Liver (tissue), 9 donors: ENCODE results near the gene NFIA. TPM values are rescaled to one million over a fixed set of nuclear protein-coding genes. Genes with fewer than 3 reads are reported as not detected.

Experiments used
- DNase-seq: peaks from one replicate; pipeline ENCODE4 v3.0.0-alpha.2; 2017; ENCODE audit warnings: low spot score
- H3K27ac ChIP-seq, 2 donors: one replicate each; pipeline ENCODE4 v1.7.0; 2013; ENCODE audit warnings: inconsistent platforms in 2 of 2, low read length in 2 of 2, control low read depth in 1 of 2, low read depth in 1 of 2, mild to moderate bottlenecking in 1 of 2
- H3K27me3 ChIP-seq, 4 donors: one replicate each; pipeline versions ENCODE4 v1.6.1 to v1.7.0; 2013; ENCODE audit warnings: low read length in 3 of 4, inconsistent platforms in 1 of 4, mild to moderate bottlenecking in 1 of 4, moderate library complexity in 1 of 4; ENCODE audit not compliant: control insufficient read depth in 4 of 4, insufficient read depth in 4 of 4
- H3K36me3 ChIP-seq, 4 donors: one replicate each; pipeline versions ENCODE4 v1.6.1 to v1.7.0; 2013; ENCODE audit warnings: low read length in 3 of 4, mild to moderate bottlenecking in 3 of 4, low read depth in 1 of 4, moderate library complexity in 1 of 4; ENCODE audit not compliant: control insufficient read depth in 4 of 4, insufficient read depth in 3 of 4
- H3K4me1 ChIP-seq, 4 donors: one replicate each; pipeline versions ENCODE4 v1.6.1 to v1.7.0; 2013; ENCODE audit warnings: low read length in 3 of 4, mild to moderate bottlenecking in 3 of 4, moderate library complexity in 1 of 4; ENCODE audit not compliant: control insufficient read depth in 4 of 4, insufficient read depth in 4 of 4
- H3K4me3 ChIP-seq, 3 donors: one replicate each; pipeline versions ENCODE4 v1.6.1 to v1.7.0; 2013; ENCODE audit warnings: low read length in 3 of 3, control low read depth in 1 of 3, low read depth in 1 of 3, mild to moderate bottlenecking in 1 of 3
- H3K9ac ChIP-seq, 2 donors: one replicate each; pipeline ENCODE4 v1.7.0; 2013; ENCODE audit warnings: low read length in 2 of 2, mild to moderate bottlenecking in 2 of 2, moderate library complexity in 2 of 2, control low read depth in 1 of 2, low read depth in 1 of 2
- H3K9me3 ChIP-seq, 4 donors: one replicate each; pipeline versions ENCODE4 v1.6.1 to v1.7.0; 2013; ENCODE audit warnings: low read length in 3 of 4; ENCODE audit not compliant: control insufficient read depth in 4 of 4
- EGR1 ChIP-seq, 2 donors: IDR thresholded peaks; 2 replicates each; pipeline ENCODE4 v1.6.1; 2016 to 2018; ENCODE audit warnings: antibody characterized with exemption in 2 of 2, low read depth in 2 of 2
- FOXA1 ChIP-seq: IDR thresholded peaks from 2 replicates; pipeline ENCODE4 v1.6.1; 2016; ENCODE audit warnings: antibody characterized with exemption
- FOXA2 ChIP-seq: IDR thresholded peaks from 2 replicates; pipeline ENCODE4 v1.6.1; 2016; ENCODE audit warnings: antibody characterized with exemption
- GABPA ChIP-seq, 2 donors: IDR thresholded peaks in 1 of 2; conservative IDR thresholded peaks in 1 of 2; 2 replicates each; pipeline ENCODE4 v1.6.1; 2016; ENCODE audit warnings: antibody characterized with exemption in 2 of 2, mild to moderate bottlenecking in 1 of 2, moderate library complexity in 1 of 2
- HNF4A ChIP-seq, 2 donors: conservative IDR thresholded peaks; 2 replicates each; pipeline ENCODE4 v1.6.1; 2016; ENCODE audit warnings: antibody characterized with exemption in 2 of 2, mild to moderate bottlenecking in 2 of 2
- JUND ChIP-seq, 2 donors: IDR thresholded peaks; 2 replicates each; pipeline ENCODE4 v1.6.1; 2016; ENCODE audit warnings: antibody characterized with exemption in 2 of 2
- NR2F2 ChIP-seq: IDR thresholded peaks from 2 replicates; pipeline ENCODE4 v1.6.1; 2016; ENCODE audit warnings: antibody characterized with exemption
- RAD21 ChIP-seq, 2 donors: IDR thresholded peaks; 2 replicates each; pipeline ENCODE4 v1.6.1; 2016; ENCODE audit warnings: antibody characterized with exemption in 2 of 2, mild to moderate bottlenecking in 2 of 2
- RXRA ChIP-seq, 2 donors: IDR thresholded peaks; 2 replicates each; pipeline ENCODE4 v1.6.1; 2017 to 2018; ENCODE audit warnings: antibody characterized with exemption in 2 of 2, mild to moderate bottlenecking in 1 of 2
- SP1 ChIP-seq: IDR thresholded peaks from 2 replicates; pipeline ENCODE4 v1.6.1; 2018; ENCODE audit warnings: antibody characterized with exemption, mild to moderate bottlenecking
- TAF1 ChIP-seq: conservative IDR thresholded peaks from 2 replicates; pipeline ENCODE4 v1.6.1; 2016; ENCODE audit warnings: antibody characterized with exemption, mild to moderate bottlenecking
- YY1 ChIP-seq: IDR thresholded peaks from 2 replicates; pipeline ENCODE4 v1.6.1; 2016; ENCODE audit warnings: antibody characterized with exemption, mild to moderate bottlenecking
- WGBS: extraction: QIAGEN DNeasy Blood & Tissue Kit; methylation state at CpG from one replicate; pipeline ENCODE4 v1.1.7; 2013; 5-methylcytosine and 5-hydroxymethylcytosine counted together
- polyA plus RNA-seq, 2 donors: library from polyadenylated mRNA; stranded (reverse) in 1 of 2; unstranded in 1 of 2; fragments of 200-250 nt in 1 of 2; fragments of >200 nt in 1 of 2; fragmentation: Nextera tagmentation in 1 of 2; extraction: Ambion mirVana in 1 of 2; gene quantifications; one replicate each; pipeline versions ENCODE4 v1.2.1 to v1.2.3, GENCODE V29; 2013 to 2015
- total RNA-seq, 2 donors: library from RNA; depleted of rRNA; stranded (reverse); fragments of >200 nt; gene quantifications; one replicate each; pipeline ENCODE4 v1.2.3, GENCODE V29; 2014
- TF ChIP-seq, protein P1 (sequence below): IDR thresholded peaks from 2 replicates; pipeline ENCODE4 v1.6.1; 2016; ENCODE audit warnings: antibody characterized with exemption, mild to moderate bottlenecking
- TF ChIP-seq, protein P2 (sequence below): IDR thresholded peaks from 2 replicates; pipeline ENCODE4 v1.6.1; 2016; ENCODE audit warnings: antibody characterized with exemption
- TF ChIP-seq, protein P3 (sequence below): IDR thresholded peaks from 2 replicates; pipeline ENCODE4 v1.6.1; 2016; ENCODE audit warnings: antibody characterized with exemption
- TF ChIP-seq, protein P4 (sequence below): fragments of 150-350 bp; IDR thresholded peaks from 2 replicates; pipeline ENCODE4 v1.5.1; 2017; ENCODE audit warnings: improper control_type of control experiment, low read depth, low read length; ENCODE audit not compliant: missing input control
- TF ChIP-seq, protein P5 (sequence below): IDR thresholded peaks from 2 replicates; pipeline ENCODE4 v1.6.1; 2016; ENCODE audit warnings: antibody characterized with exemption
- donor health status: healthy.
- donor health status: healthy.
- donor health status: healthy.
- donor health status: healthy.
- donor health status: healthy.

NFIA gene
- total and polyA plus RNA-seq, 4 donors, result 6.8 to 53.7 (median 22.2) TPM

DNA sequence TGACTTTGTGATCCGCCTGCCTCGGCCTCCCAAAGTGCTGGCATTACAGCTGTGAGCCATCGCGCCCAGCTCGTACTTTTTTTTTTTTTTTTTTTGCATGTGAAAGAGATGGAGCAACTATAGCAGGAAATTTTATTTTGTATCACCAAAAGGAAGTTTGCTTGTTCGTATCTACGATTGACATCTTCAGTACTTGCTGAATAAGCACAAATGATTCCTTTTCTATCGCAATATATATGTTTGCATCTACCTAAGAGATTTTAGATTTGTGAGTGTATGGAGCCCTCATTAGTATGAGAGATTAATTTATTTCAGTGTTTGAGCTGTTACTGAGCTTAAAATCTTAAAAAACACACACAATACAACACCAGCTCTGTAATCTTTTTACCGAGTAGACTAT is 143.1 kb downstream of the NFIA start:
- TF ChIP-seq FOXA2 (no peak), RXRA (IDR thresholded peaks at IDR 0.05) (no peak)
- no peaks in the 10 kb centered on the region for H3K27me3 ChIP-seq
- H3K4me3 ChIP-seq, result no peak overlapping the region
- no peaks in the 10 kb centered on the region for H3K36me3 ChIP-seq
- H3K9ac ChIP-seq, result no peak overlapping the region
- no peak overlapping the region for H3K27ac ChIP-seq
- peaks cover 6 to 40% (median 14%) of the 10 kb centered on the region in 4 donors for H3K4me1 ChIP-seq
- no peak for DNase-seq
- H3K9me3 ChIP-seq, result no peaks in the 10 kb centered on the region
- 90% methylated on average over 9 of the region's 9 CpGs for WGBS

DNA sequence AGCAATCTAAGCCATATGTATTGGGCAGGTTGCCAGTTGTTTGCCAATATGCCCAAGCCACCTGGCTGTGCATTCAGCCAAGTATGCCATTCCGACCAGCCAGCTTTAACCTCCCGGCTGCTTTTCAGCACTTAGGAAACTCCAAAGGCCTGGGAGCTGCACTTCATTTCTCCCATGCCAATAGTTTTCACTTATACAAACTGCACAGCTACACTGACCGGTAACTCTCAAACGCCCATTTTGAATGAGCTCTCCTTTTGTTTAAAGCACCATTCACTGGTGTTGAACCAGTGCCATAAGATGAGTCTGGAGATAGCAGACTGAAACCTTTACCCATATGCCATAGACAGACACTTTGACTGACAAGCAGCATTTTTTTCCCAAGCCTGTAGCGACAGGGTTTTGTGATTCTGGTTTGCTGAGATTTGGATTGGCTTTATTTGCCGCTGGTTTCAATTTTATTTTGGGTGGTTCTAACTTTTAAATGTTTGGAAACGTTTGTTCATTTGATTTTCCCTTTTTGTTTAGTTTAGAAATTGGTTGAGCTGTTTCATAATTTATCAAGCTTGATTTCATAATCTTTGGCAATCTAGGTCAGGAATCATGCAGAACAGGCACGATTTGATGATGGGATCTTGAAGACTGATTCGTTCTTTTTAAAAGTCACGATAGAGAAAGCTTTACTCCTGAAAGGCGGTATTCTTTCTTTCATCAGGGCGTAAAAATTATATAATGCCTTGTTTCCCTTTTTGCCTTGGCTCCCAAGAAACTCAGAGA is 144.6 kb downstream of the NFIA start:
- no peaks in the 10 kb centered on the region for H3K27me3 ChIP-seq
- peak overlapping the region; percentile 73 to 92 for H3K27ac ChIP-seq
- H3K9ac ChIP-seq, result peak overlapping the region; percentile 10 to 72
- 34% methylated on average over 12 of the region's 12 CpGs for WGBS
- TF ChIP-seq, protein P1, sequence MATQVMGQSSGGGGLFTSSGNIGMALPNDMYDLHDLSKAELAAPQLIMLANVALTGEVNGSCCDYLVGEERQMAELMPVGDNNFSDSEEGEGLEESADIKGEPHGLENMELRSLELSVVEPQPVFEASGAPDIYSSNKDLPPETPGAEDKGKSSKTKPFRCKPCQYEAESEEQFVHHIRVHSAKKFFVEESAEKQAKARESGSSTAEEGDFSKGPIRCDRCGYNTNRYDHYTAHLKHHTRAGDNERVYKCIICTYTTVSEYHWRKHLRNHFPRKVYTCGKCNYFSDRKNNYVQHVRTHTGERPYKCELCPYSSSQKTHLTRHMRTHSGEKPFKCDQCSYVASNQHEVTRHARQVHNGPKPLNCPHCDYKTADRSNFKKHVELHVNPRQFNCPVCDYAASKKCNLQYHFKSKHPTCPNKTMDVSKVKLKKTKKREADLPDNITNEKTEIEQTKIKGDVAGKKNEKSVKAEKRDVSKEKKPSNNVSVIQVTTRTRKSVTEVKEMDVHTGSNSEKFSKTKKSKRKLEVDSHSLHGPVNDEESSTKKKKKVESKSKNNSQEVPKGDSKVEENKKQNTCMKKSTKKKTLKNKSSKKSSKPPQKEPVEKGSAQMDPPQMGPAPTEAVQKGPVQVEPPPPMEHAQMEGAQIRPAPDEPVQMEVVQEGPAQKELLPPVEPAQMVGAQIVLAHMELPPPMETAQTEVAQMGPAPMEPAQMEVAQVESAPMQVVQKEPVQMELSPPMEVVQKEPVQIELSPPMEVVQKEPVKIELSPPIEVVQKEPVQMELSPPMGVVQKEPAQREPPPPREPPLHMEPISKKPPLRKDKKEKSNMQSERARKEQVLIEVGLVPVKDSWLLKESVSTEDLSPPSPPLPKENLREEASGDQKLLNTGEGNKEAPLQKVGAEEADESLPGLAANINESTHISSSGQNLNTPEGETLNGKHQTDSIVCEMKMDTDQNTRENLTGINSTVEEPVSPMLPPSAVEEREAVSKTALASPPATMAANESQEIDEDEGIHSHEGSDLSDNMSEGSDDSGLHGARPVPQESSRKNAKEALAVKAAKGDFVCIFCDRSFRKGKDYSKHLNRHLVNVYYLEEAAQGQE, result no peak
- peak in 1 of 2 donors; percentile 31 for TF ChIP-seq RXRA (IDR thresholded peaks at IDR 0.05)
- TF ChIP-seq TAF1, result no peak
- no peak for TF ChIP-seq NR2F2
- TF ChIP-seq, protein P2, sequence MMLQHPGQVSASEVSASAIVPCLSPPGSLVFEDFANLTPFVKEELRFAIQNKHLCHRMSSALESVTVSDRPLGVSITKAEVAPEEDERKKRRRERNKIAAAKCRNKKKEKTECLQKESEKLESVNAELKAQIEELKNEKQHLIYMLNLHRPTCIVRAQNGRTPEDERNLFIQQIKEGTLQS, result no peak
- TF ChIP-seq GABPA (IDR thresholded peaks at IDR 0.05 in 1 of 2, conservative IDR thresholded peaks at IDR 0.05 in 1 of 2), result no peak
- TF ChIP-seq HNF4A (conservative IDR thresholded peaks at IDR 0.05), result peak; percentile 14 to 24
- no peak for TF ChIP-seq SP1
- TF ChIP-seq YY1, result peak; percentile 71
- TF ChIP-seq FOXA1, result no peak
- TF ChIP-seq, protein P3, sequence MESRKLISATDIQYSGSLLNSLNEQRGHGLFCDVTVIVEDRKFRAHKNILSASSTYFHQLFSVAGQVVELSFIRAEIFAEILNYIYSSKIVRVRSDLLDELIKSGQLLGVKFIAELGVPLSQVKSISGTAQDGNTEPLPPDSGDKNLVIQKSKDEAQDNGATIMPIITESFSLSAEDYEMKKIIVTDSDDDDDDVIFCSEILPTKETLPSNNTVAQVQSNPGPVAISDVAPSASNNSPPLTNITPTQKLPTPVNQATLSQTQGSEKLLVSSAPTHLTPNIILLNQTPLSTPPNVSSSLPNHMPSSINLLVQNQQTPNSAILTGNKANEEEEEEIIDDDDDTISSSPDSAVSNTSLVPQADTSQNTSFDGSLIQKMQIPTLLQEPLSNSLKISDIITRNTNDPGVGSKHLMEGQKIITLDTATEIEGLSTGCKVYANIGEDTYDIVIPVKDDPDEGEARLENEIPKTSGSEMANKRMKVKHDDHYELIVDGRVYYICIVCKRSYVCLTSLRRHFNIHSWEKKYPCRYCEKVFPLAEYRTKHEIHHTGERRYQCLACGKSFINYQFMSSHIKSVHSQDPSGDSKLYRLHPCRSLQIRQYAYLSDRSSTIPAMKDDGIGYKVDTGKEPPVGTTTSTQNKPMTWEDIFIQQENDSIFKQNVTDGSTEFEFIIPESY, result no peak
- TF ChIP-seq RAD21 (IDR thresholded peaks at IDR 0.05), result peak in 1 of 2 donors; percentile 17
- TF ChIP-seq EGR1 (IDR thresholded peaks at IDR 0.05; ENCODE audit: low read depth in 2 of 2), result peak in 1 of 2 donors; percentile 9
- TF ChIP-seq, protein P4, sequence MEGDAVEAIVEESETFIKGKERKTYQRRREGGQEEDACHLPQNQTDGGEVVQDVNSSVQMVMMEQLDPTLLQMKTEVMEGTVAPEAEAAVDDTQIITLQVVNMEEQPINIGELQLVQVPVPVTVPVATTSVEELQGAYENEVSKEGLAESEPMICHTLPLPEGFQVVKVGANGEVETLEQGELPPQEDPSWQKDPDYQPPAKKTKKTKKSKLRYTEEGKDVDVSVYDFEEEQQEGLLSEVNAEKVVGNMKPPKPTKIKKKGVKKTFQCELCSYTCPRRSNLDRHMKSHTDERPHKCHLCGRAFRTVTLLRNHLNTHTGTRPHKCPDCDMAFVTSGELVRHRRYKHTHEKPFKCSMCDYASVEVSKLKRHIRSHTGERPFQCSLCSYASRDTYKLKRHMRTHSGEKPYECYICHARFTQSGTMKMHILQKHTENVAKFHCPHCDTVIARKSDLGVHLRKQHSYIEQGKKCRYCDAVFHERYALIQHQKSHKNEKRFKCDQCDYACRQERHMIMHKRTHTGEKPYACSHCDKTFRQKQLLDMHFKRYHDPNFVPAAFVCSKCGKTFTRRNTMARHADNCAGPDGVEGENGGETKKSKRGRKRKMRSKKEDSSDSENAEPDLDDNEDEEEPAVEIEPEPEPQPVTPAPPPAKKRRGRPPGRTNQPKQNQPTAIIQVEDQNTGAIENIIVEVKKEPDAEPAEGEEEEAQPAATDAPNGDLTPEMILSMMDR, result no peak
- TF ChIP-seq, protein P5, sequence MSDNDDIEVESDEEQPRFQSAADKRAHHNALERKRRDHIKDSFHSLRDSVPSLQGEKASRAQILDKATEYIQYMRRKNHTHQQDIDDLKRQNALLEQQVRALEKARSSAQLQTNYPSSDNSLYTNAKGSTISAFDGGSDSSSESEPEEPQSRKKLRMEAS, result no peak
- TF ChIP-seq JUND (IDR thresholded peaks at IDR 0.05), result no peak
- peak overlapping the region; percentile 12 to 46 (median 41) for H3K4me3 ChIP-seq
- H3K36me3 ChIP-seq, result no peaks in the 10 kb centered on the region
- DNase-seq, result no peak
- H3K9me3 ChIP-seq, result no peaks in the 10 kb centered on the region
- peaks cover 6 to 46% (median 17%) of the 10 kb centered on the region in 4 donors for H3K4me1 ChIP-seq
